PFSK-1 (cell line): ENCODE measurements around the gene TGM2.

Source experiments
- TAF1 ChIP-seq: IDR thresholded peaks from 2 replicates; pipeline ENCODE4 v1.6.1; 2012; ENCODE audit warnings: low read length, control low read depth, borderline replicate concordance; ENCODE audit not compliant: insufficient read depth
- TF ChIP-seq, protein P1 (sequence below), 2 experiments: IDR thresholded peaks; 2 replicates each; pipeline versions ENCODE4 v1.6.1 to v1.8.0; 2011 to 2012; ENCODE audit warnings: low read depth in 2 of 2, low read length in 2 of 2, control low read depth in 1 of 2, inconsistent platforms in 1 of 2, mild to moderate bottlenecking in 1 of 2, moderate library complexity in 1 of 2; ENCODE audit not compliant: insufficient read depth in 1 of 2

DNA sequence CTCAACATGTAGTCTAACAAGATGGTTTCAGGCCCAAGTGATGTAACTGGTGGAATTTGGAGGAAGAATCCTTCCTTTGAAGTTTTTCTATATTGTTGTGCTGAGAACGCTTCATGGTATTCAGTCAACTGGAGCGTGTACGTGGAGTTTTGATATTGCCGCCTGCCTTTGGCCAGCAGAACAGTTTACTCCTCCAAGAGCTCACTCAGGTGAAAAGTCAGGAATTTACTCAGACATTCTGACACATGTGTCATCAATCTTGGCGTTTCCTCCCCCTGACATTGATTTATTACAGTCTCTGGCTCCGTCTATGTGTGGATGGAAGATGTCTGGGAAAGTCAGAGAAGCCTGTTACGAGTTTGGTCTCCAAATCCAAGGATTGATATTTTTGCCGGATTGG, 19.0 kb upstream of the TGM2 start:
- TF ChIP-seq TAF1: no peak
- TF ChIP-seq, protein P1, sequence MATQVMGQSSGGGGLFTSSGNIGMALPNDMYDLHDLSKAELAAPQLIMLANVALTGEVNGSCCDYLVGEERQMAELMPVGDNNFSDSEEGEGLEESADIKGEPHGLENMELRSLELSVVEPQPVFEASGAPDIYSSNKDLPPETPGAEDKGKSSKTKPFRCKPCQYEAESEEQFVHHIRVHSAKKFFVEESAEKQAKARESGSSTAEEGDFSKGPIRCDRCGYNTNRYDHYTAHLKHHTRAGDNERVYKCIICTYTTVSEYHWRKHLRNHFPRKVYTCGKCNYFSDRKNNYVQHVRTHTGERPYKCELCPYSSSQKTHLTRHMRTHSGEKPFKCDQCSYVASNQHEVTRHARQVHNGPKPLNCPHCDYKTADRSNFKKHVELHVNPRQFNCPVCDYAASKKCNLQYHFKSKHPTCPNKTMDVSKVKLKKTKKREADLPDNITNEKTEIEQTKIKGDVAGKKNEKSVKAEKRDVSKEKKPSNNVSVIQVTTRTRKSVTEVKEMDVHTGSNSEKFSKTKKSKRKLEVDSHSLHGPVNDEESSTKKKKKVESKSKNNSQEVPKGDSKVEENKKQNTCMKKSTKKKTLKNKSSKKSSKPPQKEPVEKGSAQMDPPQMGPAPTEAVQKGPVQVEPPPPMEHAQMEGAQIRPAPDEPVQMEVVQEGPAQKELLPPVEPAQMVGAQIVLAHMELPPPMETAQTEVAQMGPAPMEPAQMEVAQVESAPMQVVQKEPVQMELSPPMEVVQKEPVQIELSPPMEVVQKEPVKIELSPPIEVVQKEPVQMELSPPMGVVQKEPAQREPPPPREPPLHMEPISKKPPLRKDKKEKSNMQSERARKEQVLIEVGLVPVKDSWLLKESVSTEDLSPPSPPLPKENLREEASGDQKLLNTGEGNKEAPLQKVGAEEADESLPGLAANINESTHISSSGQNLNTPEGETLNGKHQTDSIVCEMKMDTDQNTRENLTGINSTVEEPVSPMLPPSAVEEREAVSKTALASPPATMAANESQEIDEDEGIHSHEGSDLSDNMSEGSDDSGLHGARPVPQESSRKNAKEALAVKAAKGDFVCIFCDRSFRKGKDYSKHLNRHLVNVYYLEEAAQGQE (IDR thresholded peaks at IDR 0.05; ENCODE audit: insufficient read depth in 1 of 2, low read depth in 2 of 2, low read length in 2 of 2): no peak
